SK-N-SH treated with all-trans-retinoic acid at 6 μM for 48 hours (cell line): ENCODE results near the gene MRPL34.

Experiments
- ATAC-seq: fragments of 200-7000 bp; cut with Tn5 transposase; 3 replicates; pipeline ENCODE4 v1.9.1; 2020; ENCODE audit warnings: mild to moderate bottlenecking, moderate library complexity
- ARNTL ChIP-seq: fragments of 450-650 bp; formaldehyde crosslinking; IDR thresholded peaks from 2 replicates; pipeline ENCODE4 v1.5.0; 2020; ENCODE audit warnings: low read depth, mild to moderate bottlenecking, moderate library complexity, borderline replicate concordance
- BACH2 ChIP-seq: fragments of 250-450 bp; sonication (Bioruptor Pico); IDR thresholded peaks from 2 replicates; pipeline ENCODE4 v1.9.0; 2021; ENCODE audit warnings: mild to moderate bottlenecking, borderline replicate concordance
- CREB5 ChIP-seq: fragments of 250-450 bp; sonication (Bioruptor Pico); IDR thresholded peaks from 2 replicates; pipeline ENCODE4 v1.5.1; 2020; ENCODE audit warnings: low read depth, mild to moderate bottlenecking, moderate library complexity
- CSDC2 ChIP-seq: fragments of 250-450 bp; sonication (Bioruptor Pico); IDR thresholded peaks from 2 replicates; pipeline ENCODE4 v1.5.0; 2020; ENCODE audit warnings: mild to moderate bottlenecking, moderate library complexity
- CSRNP3 ChIP-seq: fragments of 250-450 bp; sonication (Bioruptor Pico); IDR thresholded peaks from 2 replicates; pipeline ENCODE4 v1.5.1; 2021; ENCODE audit warnings: mild to moderate bottlenecking, moderate library complexity
- ESRRG ChIP-seq: fragments of 250-450 bp; sonication (Bioruptor Pico); IDR thresholded peaks from 2 replicates; pipeline ENCODE4 v1.6.1; 2021; ENCODE audit warnings: mild to moderate bottlenecking
- GLIS3 ChIP-seq: fragments of 250-450 bp; sonication (Bioruptor Pico); IDR thresholded peaks from 2 replicates; pipeline ENCODE4 v1.5.0; 2020; ENCODE audit warnings: mild to moderate bottlenecking, moderate library complexity
- ISL1 ChIP-seq: fragments of 250-450 bp; sonication (Bioruptor Pico); IDR thresholded peaks from 2 replicates; pipeline ENCODE4 v2.1.2; 2022; ENCODE audit warnings: mild to moderate bottlenecking, moderate library complexity
- OSR1 ChIP-seq: fragments of 250-450 bp; sonication (Bioruptor Pico); IDR thresholded peaks from 2 replicates; pipeline ENCODE4 v1.8.0; 2022; ENCODE audit warnings: moderate library complexity, mild to moderate bottlenecking, inconsistent platforms
- PATZ1 ChIP-seq: fragments of 250-450 bp; sonication (Bioruptor Pico); IDR thresholded peaks from 2 replicates; pipeline ENCODE4 v1.8.0; 2020; ENCODE audit warnings: mild to moderate bottlenecking, moderate library complexity, borderline replicate concordance
- POU6F1 ChIP-seq: fragments of 250-450 bp; sonication (Bioruptor Pico); IDR thresholded peaks from 2 replicates; pipeline ENCODE4 v1.8.0; 2021; ENCODE audit warnings: low read depth, mild to moderate bottlenecking, moderate library complexity, borderline replicate concordance
- PPARA ChIP-seq: fragments of 250-450 bp; sonication (Bioruptor Pico); IDR thresholded peaks from 2 replicates; pipeline ENCODE4 v1.5.0; 2020; ENCODE audit warnings: mild to moderate bottlenecking, borderline replicate concordance
- RARB ChIP-seq: fragments of 250-450 bp; sonication (Bioruptor Pico); IDR thresholded peaks from 2 replicates; pipeline ENCODE4 v1.8.0; 2021; ENCODE audit warnings: mild to moderate bottlenecking, moderate library complexity
- SNAI2 ChIP-seq: fragments of 250-450 bp; sonication (Bioruptor Pico); IDR thresholded peaks from 2 replicates; pipeline ENCODE4 v1.5.0; 2020; ENCODE audit warnings: mild to moderate bottlenecking, moderate library complexity
- TCF4 ChIP-seq: fragments of 250-450 bp; sonication (Bioruptor Pico); IDR thresholded peaks from 2 replicates; pipeline ENCODE4 v1.8.0; 2021; ENCODE audit warnings: mild to moderate bottlenecking, moderate library complexity, borderline replicate concordance
- TOX ChIP-seq: fragments of 250-450 bp; sonication (Bioruptor Pico); IDR thresholded peaks from 2 replicates; pipeline ENCODE4 v1.8.0; 2021; ENCODE audit warnings: mild to moderate bottlenecking, moderate library complexity, borderline replicate concordance
- ZC3H10 ChIP-seq: fragments of 250-450 bp; sonication (Bioruptor Pico); IDR thresholded peaks from 2 replicates; pipeline ENCODE4 v1.5.1; 2021; ENCODE audit warnings: mild to moderate bottlenecking, moderate library complexity
- ZFP3 ChIP-seq: fragments of 250-450 bp; sonication (Bioruptor Pico); IDR thresholded peaks from 2 replicates; pipeline ENCODE4 v1.5.0; 2020; ENCODE audit warnings: mild to moderate bottlenecking, moderate library complexity
- ZNF565 ChIP-seq: fragments of 450-650 bp; formaldehyde crosslinking; conservative IDR thresholded peaks from 2 replicates; pipeline ENCODE4 v1.5.0; 2020; ENCODE audit warnings: low read depth, mild to moderate bottlenecking, moderate library complexity
- ZNF70 ChIP-seq: fragments of 450-650 bp; formaldehyde crosslinking; IDR thresholded peaks from 2 replicates; pipeline ENCODE4 v1.5.0; 2020; ENCODE audit warnings: mild to moderate bottlenecking, moderate library complexity
- ZNF8 ChIP-seq: fragments of 450-650 bp; formaldehyde crosslinking; IDR thresholded peaks from 2 replicates; pipeline ENCODE4 v1.5.0; 2020; ENCODE audit warnings: mild to moderate bottlenecking, moderate library complexity

The MRPL34 gene

GRCh38 chr19:17300992-17301619, 4.6 kb upstream of the MRPL34 start:
- no peak for ATAC-seq
- TF ChIP-seq SNAI2 (CRISPR knock-in tag): no peak
- no peak for TF ChIP-seq ZNF70
- TF ChIP-seq TCF4: no peak
- no peak for TF ChIP-seq ISL1
- TF ChIP-seq CSDC2 (CRISPR knock-in tag): no peak
- no peak for TF ChIP-seq ARNTL (CRISPR knock-in tag)
- TF ChIP-seq ZNF565 (CRISPR knock-in tag): no peak
- TF ChIP-seq PPARA (CRISPR knock-in tag): no peak
- TF ChIP-seq BACH2 (CRISPR knock-in tag): no peak
- TF ChIP-seq ZFP3: no peak
- no peak for TF ChIP-seq ESRRG (CRISPR knock-in tag)
- no peak for TF ChIP-seq POU6F1
- TF ChIP-seq OSR1: no peak
- TF ChIP-seq RARB (CRISPR knock-in tag): no peak
- TF ChIP-seq ZNF8: no peak
- TF ChIP-seq CSRNP3 (CRISPR knock-in tag): no peak
- TF ChIP-seq GLIS3 (CRISPR knock-in tag): no peak
- no peak for TF ChIP-seq TOX (CRISPR knock-in tag)
- TF ChIP-seq PATZ1 (CRISPR knock-in tag): no peak
- TF ChIP-seq ZC3H10: no peak

- no peak for ATAC-seq
These were observed 3.1 kb upstream of the MRPL34 start for GRCh38 chr19:17302391-17303166.

GRCh38 chr19:17303167-17303939, 2.3 kb upstream of the MRPL34 start, which contains the start of gene ABHD8:
ABHD8 (minus strand) TSS chr19:17303425; CDS start chr19:17301616, 1,809 bp downstream.
- 0 out of 2 replicates have a peak, but pooled peaks have one; percentile 26 for TF ChIP-seq ZNF70
- no peak for TF ChIP-seq POU6F1
- TF ChIP-seq PATZ1 (CRISPR knock-in tag): no peak
- TF ChIP-seq ZFP3: peak; percentile 99
- TF ChIP-seq, all 23 proteins: peak for 2
- ATAC-seq: peak; percentile 86

More at GRCh38 chr19:17302391-17303166, 3.1 kb upstream of the MRPL34 start:
- TF ChIP-seq CREB5 (CRISPR knock-in tag) (no peak), ISL1 (no peak), ZNF565 (CRISPR knock-in tag) (no peak), TOX (CRISPR knock-in tag) (no peak), ZNF8 (no peak)
